NCI-H2227 (cell line): ENCODE data around the gene SLC25A1.

Experiments used
- DNase-seq: peaks from one replicate; lab custom pipeline; 2025; ENCODE audit not compliant: unreplicated experiment; lab: John Stamatoyannopoulos, UW

Gene SLC25A1

GRCh38 chr22:19181786-19182471, 3.4 kb upstream of the SLC25A1 start:
- no peak for DNase-seq

GRCh38 chr22:19180740-19181410, 2.3 kb upstream of the SLC25A1 start:
- no peak for DNase-seq

- no peak for DNase-seq
These were observed 1.7 kb upstream of the SLC25A1 start for GRCh38 chr22:19180234-19180633.

GRCh38 chr22:19179497-19180048, 1.0 kb upstream of the SLC25A1 start:
- peak; percentile 84 for DNase-seq

GRCh38 chr22:19178065-19178656, 375 bp downstream of the SLC25A1 start:
- peak; percentile 89 for DNase-seq

- no peak for DNase-seq
These were observed 1.1 kb downstream of the SLC25A1 start for GRCh38 chr22:19177164-19178064.

GRCh38 chr22:19176732-19177131, 1.8 kb downstream of the SLC25A1 start:
- DNase-seq: no peak

GRCh38 chr22:19176175-19176643, 2.3 kb downstream of the SLC25A1 start:
- no peak for DNase-seq

GRCh38 chr22:19175602-19176174, 2.8 kb downstream of the SLC25A1 start:
- DNase-seq: no peak

GRCh38 chr22:19175026-19175601, 3.4 kb downstream of the SLC25A1 start:
- DNase-seq: no peak

GRCh38 chr22:19174106-19175025, 4.2 kb downstream of the SLC25A1 start:
- DNase-seq: no peak

- no peak for DNase-seq
These were observed 5.2 kb downstream of the SLC25A1 start for GRCh38 chr22:19173047-19174035.

GRCh38 chr22:19172213-19173046, 6.1 kb downstream of the SLC25A1 start:
- DNase-seq: no peak

- no peak for DNase-seq
These were observed 8.6 kb downstream of the SLC25A1 start for GRCh38 chr22:19169947-19170318.

GRCh38 chr22:19169002-19169946, 9.3 kb downstream of the SLC25A1 start:
- DNase-seq: no peak
